H1 (cell line): Measurements from ENCODE around the gene SEMA5B. TPM values are rescaled to one million over a fixed set of nuclear protein-coding genes. Genes with fewer than 3 reads are reported as not detected.

Source experiments
- CTCF ChIA-PET: fragments of 300-600 bp; sonication (Branson Sonifier 250); formaldehyde crosslinking; loops from one replicate; lab custom pipeline; 2021; ENCODE audit not compliant: partially characterized antibody; lab: Charles Lee
- POLR2A ChIA-PET: fragments of 300-600 bp; sonication (Branson Sonifier 250); formaldehyde crosslinking; loops from one replicate; lab custom pipeline; 2021; ENCODE audit warnings: inconsistent platforms; ENCODE audit not compliant: partially characterized antibody; lab: Charles Lee
- DNase-seq, 2 experiments: peaks; one replicate each; pipeline versions ENCODE4 v3.0.0 to v3.0.0-alpha.2; 2010 to 2022; ENCODE audit warnings: low spot score in 2 of 2, low read depth in 1 of 2, mixed read lengths in 1 of 2
- FAIRE-seq: peaks from 2 replicates; lab custom pipeline; 2011; peaks lifted over from hg19 to GRCh38; lab: Jason Lieb, UNC
- H2AFZ ChIP-seq: 2 replicates; pipeline ENCODE4 v1.8.1; 2012; ENCODE audit warnings: low read length, inconsistent platforms
- H2AK5ac ChIP-seq: 2 replicates; pipeline ENCODE4 v1.6.1; 2013; ENCODE audit warnings: low read depth, low read length
- H2BK120ac ChIP-seq: replicated peaks from 2 replicates; pipeline ENCODE3; 2013; ENCODE audit warnings: low read depth, low read length, inconsistent platforms
- H2BK12ac ChIP-seq: 2 replicates; pipeline ENCODE4 v1.6.1; 2013; ENCODE audit warnings: low read depth, low read length
- H2BK15ac ChIP-seq: 2 replicates; pipeline ENCODE4 v1.6.1; 2013; ENCODE audit warnings: low read length
- H2BK20ac ChIP-seq: 2 replicates; pipeline ENCODE4 v1.6.1; 2013; ENCODE audit warnings: low read length
- H2BK5ac ChIP-seq: 2 replicates; pipeline ENCODE4 v1.6.1; 2013; ENCODE audit warnings: low read depth, low read length
- H3K14ac ChIP-seq: 2 replicates; pipeline ENCODE4 v1.6.1; 2013; ENCODE audit warnings: inconsistent platforms; ENCODE audit not compliant: insufficient read length
- H3K18ac ChIP-seq: 2 replicates; pipeline ENCODE4 v1.6.1; 2013; ENCODE audit warnings: low read length; ENCODE audit errors: extremely low read depth
- H3K23ac ChIP-seq: 2 replicates; pipeline ENCODE4 v1.6.1; 2013; ENCODE audit warnings: inconsistent platforms; ENCODE audit not compliant: insufficient read length
- H3K23me2 ChIP-seq: 2 replicates; pipeline ENCODE4 v1.6.1; 2013; ENCODE audit warnings: low read depth, low read length
- H3K27ac ChIP-seq: 2 replicates; pipeline ENCODE4 v1.6.1; 2011; ENCODE audit warnings: low read depth, low read length, inconsistent platforms
- H3K27me3 ChIP-seq, 4 experiments: replicated peaks in 1 of 4; 1 replicate in 1 of 4; 2 replicates in 3 of 4; pipeline versions ENCODE4 v1.6.1 to v1.8.1; 2011 to 2013; ENCODE audit warnings: low read length in 3 of 4, mild to moderate bottlenecking in 3 of 4, inconsistent platforms in 2 of 4, mixed read lengths in 2 of 4, moderate library complexity in 1 of 4; ENCODE audit not compliant: control insufficient read depth in 3 of 4, insufficient read depth in 3 of 4; ENCODE audit errors: extremely low read depth in 1 of 4
- H3K36me3 ChIP-seq, 4 experiments: 2 replicates each; pipeline versions ENCODE4 v1.6.1 to v1.8.1; 2011 to 2013; ENCODE audit warnings: mild to moderate bottlenecking in 4 of 4, low read length in 3 of 4, moderate library complexity in 2 of 4, control low read depth in 1 of 4, inconsistent platforms in 1 of 4; ENCODE audit not compliant: insufficient read depth in 4 of 4, control insufficient read depth in 2 of 4
- H3K4ac ChIP-seq: replicated peaks from 2 replicates; pipeline ENCODE3; 2013; ENCODE audit warnings: low read length, low read depth, mixed read lengths, inconsistent platforms; ENCODE audit not compliant: insufficient read length
- H3K4me1 ChIP-seq, 4 experiments: replicated peaks in 1 of 4; 1 replicate in 1 of 4; 2 replicates in 3 of 4; pipeline versions ENCODE4 v1.6.1 to v1.8.1; 2011 to 2013; ENCODE audit warnings: low read length in 3 of 4, inconsistent platforms in 2 of 4, mixed read lengths in 1 of 4; ENCODE audit not compliant: insufficient read depth in 4 of 4, control insufficient read depth in 3 of 4
- H3K4me2 ChIP-seq, 2 experiments: 2 replicates each; pipeline versions ENCODE4 v1.6.1 to v1.8.1; 2011 to 2013; ENCODE audit warnings: low read depth in 2 of 2, low read length in 2 of 2, control low read depth in 1 of 2, inconsistent platforms in 1 of 2, mild to moderate bottlenecking in 1 of 2; ENCODE audit not compliant: insufficient read depth in 1 of 2
- H3K4me3 ChIP-seq, 4 experiments: fragments of 200-600, 300-600 bp in 1 of 4; sonication (generic), shearing (Covaris generic), sonication (Bioruptor Twin) in 1 of 4; 2 replicates each; pipeline versions ENCODE4 v1.5.1 to v1.8.1; 2011 to 2016; ENCODE audit warnings: low read length in 4 of 4, low read depth in 3 of 4, control low read depth in 2 of 4, inconsistent platforms in 2 of 4, mild to moderate bottlenecking in 2 of 4, mixed read lengths in 1 of 4, moderate library complexity in 1 of 4; ENCODE audit not compliant: insufficient read depth in 2 of 4; ENCODE audit errors: extremely low read depth in 1 of 4
- H3K56ac ChIP-seq: replicated peaks from 2 replicates; pipeline ENCODE3; 2013; ENCODE audit warnings: low read depth, mild to moderate bottlenecking, mixed read lengths, low read length, inconsistent platforms; ENCODE audit not compliant: insufficient read length
- H3K79me1 ChIP-seq: 2 replicates; pipeline ENCODE4 v1.6.1; 2013; ENCODE audit warnings: low read depth, low read length, control low read depth
- H3K79me2 ChIP-seq, 2 experiments: 2 replicates each; pipeline versions ENCODE4 v1.6.1 to v1.8.1; 2012 to 2013; ENCODE audit warnings: low read length in 2 of 2, mild to moderate bottlenecking in 2 of 2, inconsistent platforms in 1 of 2; ENCODE audit not compliant: insufficient read depth in 2 of 2, control insufficient read depth in 1 of 2
- H3K9ac ChIP-seq, 4 experiments: replicated peaks in 1 of 4; 1 replicate in 1 of 4; 2 replicates in 3 of 4; pipeline versions ENCODE4 v1.6.1 to v1.8.1; 2011 to 2013; ENCODE audit warnings: low read depth in 3 of 4, low read length in 3 of 4, control low read depth in 2 of 4, mild to moderate bottlenecking in 2 of 4, moderate library complexity in 2 of 4, inconsistent platforms in 1 of 4; ENCODE audit errors: extremely low read depth in 1 of 4
- H3K9me3 ChIP-seq, 2 experiments: 2 replicates each; pipeline versions ENCODE4 v1.6.1 to v1.8.1; 2012 to 2013; ENCODE audit warnings: mild to moderate bottlenecking in 2 of 2, moderate library complexity in 2 of 2, control low read depth in 1 of 2, inconsistent platforms in 1 of 2, low read depth in 1 of 2, low read length in 1 of 2, mixed read lengths in 1 of 2; ENCODE audit not compliant: insufficient read depth in 2 of 2
- H4K20me1 ChIP-seq, 2 experiments: replicated peaks in 1 of 2; 2 replicates each; pipeline versions ENCODE3 to v1.8.1; 2011 to 2013; ENCODE audit warnings: inconsistent platforms in 2 of 2, low read length in 2 of 2, mild to moderate bottlenecking in 1 of 2; ENCODE audit not compliant: insufficient read depth in 2 of 2, control insufficient read depth in 1 of 2
- H4K5ac ChIP-seq: 2 replicates; pipeline ENCODE4 v1.6.1; 2013; ENCODE audit warnings: low read length, low read depth, mixed read lengths, inconsistent platforms; ENCODE audit not compliant: insufficient read length
- H4K8ac ChIP-seq: 2 replicates; pipeline ENCODE4 v1.8.0; 2013; ENCODE audit warnings: mild to moderate bottlenecking, moderate library complexity, low read length, inconsistent platforms; ENCODE audit not compliant: insufficient read depth; ENCODE audit errors: extremely low read depth
- H4K91ac ChIP-seq: replicated peaks from 2 replicates; pipeline ENCODE3; 2013; ENCODE audit warnings: low read length, mixed read lengths, inconsistent platforms; ENCODE audit not compliant: insufficient read length
- CEBPB ChIP-seq: IDR thresholded peaks from 2 replicates; pipeline ENCODE4 v1.6.1; 2012; ENCODE audit warnings: low read depth, low read length
- CTCF ChIP-seq, 3 experiments: IDR thresholded peaks; 1 replicate in 2 of 3; 2 replicates in 1 of 3; pipeline versions ENCODE4 v1.5.1 to v1.6.1; 2011; ENCODE audit warnings: low read length in 3 of 3, mild to moderate bottlenecking in 3 of 3, inconsistent platforms in 2 of 3, low read depth in 1 of 3, moderate library complexity in 1 of 3; ENCODE audit not compliant: insufficient read depth in 1 of 3; ENCODE audit errors: control extremely low read depth in 1 of 3
- TAF1 ChIP-seq: IDR thresholded peaks from 2 replicates; pipeline ENCODE4 v1.6.1; 2011; ENCODE audit warnings: mild to moderate bottlenecking, low read depth, low read length
- TBP ChIP-seq: IDR thresholded peaks from 2 replicates; pipeline ENCODE4 v1.6.1; 2011; ENCODE audit warnings: low read depth, low read length, improper control_type of control experiment
- TCF12 ChIP-seq: IDR thresholded peaks from 2 replicates; pipeline ENCODE4 v1.6.1; 2011; ENCODE audit warnings: low read depth, mild to moderate bottlenecking, low read length
- WGBS, 2 experiments: shearing (Covaris generic) in 1 of 2; methylation state at CpG; one replicate each; pipeline versions ENCODE4 v1.1.6 to v1.1.7; 2013 to 2015; ENCODE audit warnings: low lambda C conversion rate in 2 of 2, mixed read lengths in 2 of 2, inconsistent platforms in 1 of 2, low coverage in 1 of 2, missing lambda C conversion rate in 1 of 2; ENCODE audit not compliant: insufficient replicate concordance in 2 of 2, insufficient coverage in 1 of 2, insufficient read length in 1 of 2; ENCODE audit errors: extremely low coverage in 1 of 2, missing lambda C conversion rate in 1 of 2; 5-methylcytosine and 5-hydroxymethylcytosine counted together
- polyA plus RNA-seq, 7 experiments: library from polyadenylated mRNA; depleted of rRNA in 3 of 7; stranded (reverse) in 5 of 7; unstranded in 2 of 7; fragments of >200 nt in 5 of 7; fragments of 200-250 nt in 2 of 7; gene quantifications; 1 replicate in 5 of 7; 2 replicates in 1 of 7; 4 replicates in 1 of 7; pipeline versions ENCODE4 v1.2.1 to v1.2.3, GENCODE V29; 2011 to 2013; ENCODE audit warnings: missing spikeins in 2 of 7, mixed read lengths in 2 of 7
- total RNA-seq: library from RNA; stranded (reverse); fragmentation: NEBNext Ultra II Directional; extraction: Animal tissue kit (Norgen Biotek cat#: 25700); gene quantifications from 2 replicates; pipeline ENCODE4 v1.2.1, GENCODE V29; 2021

SEMA5B gene
- total and polyA plus RNA-seq, 2 of the 8 experiments (the other 6 are each of a cell fraction or from before 2014, with no cell fraction given), result 13.1 to 22.4 TPM

GRCh38 chr3:123046262-123047061 lies 18.9 kb upstream of the SEMA5B start:
- H2AK5ac ChIP-seq, result no peak overlapping the region
- FAIRE-seq, result no peak
- WGBS, 2 experiments, result 74% methylated on average over 10 of the region's 10 CpGs; no CpG with 5 or more reads in 1 of the 2 experiments

More at GRCh38 chr3:123046262-123047061, 18.9 kb upstream of the SEMA5B start:
- Histone ChIP-seq H3K79me2 (no peaks in the 10 kb centered on the region), H4K20me1 (no peaks in the 10 kb centered on the region), H4K8ac (no peak overlapping the region), H3K27me3 (no peaks in the 10 kb centered on the region), H3K56ac (no peak overlapping the region), H4K91ac (no peak overlapping the region), H2BK20ac (no peak overlapping the region), H3K14ac (no peak overlapping the region), H3K9me3 (no peaks in the 10 kb centered on the region), H2AFZ (no peak overlapping the region), H2BK5ac (no peak overlapping the region), H2BK15ac (no peak overlapping the region), H3K4me1 (peaks cover 0 to 4% (median 1%) of the 10 kb centered on the region in 4 experiments; a peak in 5 of 7 replicates), H3K23me2 (no peaks in the 10 kb centered on the region), H3K27ac (no peak overlapping the region), H3K9ac (no peak overlapping the region), H3K79me1 (no peaks in the 10 kb centered on the region), H2BK12ac (no peak overlapping the region), H3K4me2 (no peak overlapping the region), H3K23ac (no peak overlapping the region), H3K4me3 (no peak overlapping the region), H4K5ac (no peak overlapping the region), H3K36me3 (no peaks in the 10 kb centered on the region; a peak in 1 of 8 replicates), H3K4ac (no peak overlapping the region), H2BK120ac (no peak overlapping the region), H3K18ac (no peak overlapping the region)
- ChIA-PET CTCF (interaction anchor here (1.0 to 3.8 kb wide), 5 partner anchors 10 to 105 kb away, joined by 3 to 17 read pairs (median 5); no protein-coding TSS in a partner anchor), POLR2A (no interaction called here)
- no peak for DNase-seq
- TF ChIP-seq TAF1 (no peak), TCF12 (no peak), CTCF (IDR thresholded peaks at IDR 0.05; ENCODE audit: control extremely low read depth in 1 of 3, insufficient read depth in 1 of 3, low read depth in 1 of 3, low read length in 3 of 3) (no peak), TBP (no peak), CEBPB (no peak)
